HG03521 (cell line): ENCODE results near the gene SHISA7.

Source experiments
- ATAC-seq: cut with Tn5 transposase; IDR thresholded peaks from one replicate; pipeline ENCODE4 v1.9.1; 2021; ENCODE audit warnings: mild to moderate bottlenecking, moderate library complexity; ENCODE audit not compliant: unreplicated experiment

The SHISA7 gene

GRCh38 chr19:55391191-55391670 lies 51.9 kb downstream of the SHISA7 start:
- ATAC-seq = no peak

DNA sequence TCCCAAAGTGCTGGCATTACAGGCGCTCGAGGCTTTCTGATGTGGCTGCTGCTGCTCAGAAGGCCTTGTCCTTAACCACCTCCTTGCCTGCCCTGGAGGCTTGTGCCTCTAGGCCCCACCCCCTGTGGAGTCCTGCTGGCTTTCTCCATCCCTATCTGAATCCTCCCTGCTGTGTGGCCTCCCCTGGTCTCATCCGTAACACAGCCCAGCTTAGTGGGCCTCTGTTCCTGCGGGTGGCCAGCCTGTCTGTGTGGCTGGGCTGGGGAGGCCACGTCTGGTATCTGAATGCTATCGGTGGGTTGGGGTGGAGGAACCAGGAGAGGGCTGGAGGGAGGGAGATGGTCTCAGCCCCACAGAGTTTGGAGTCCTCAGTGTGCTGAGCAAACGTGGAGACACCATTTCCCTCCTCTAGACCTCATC lies 52.6 kb downstream of the SHISA7 start:
- no peak for ATAC-seq

- no peak for ATAC-seq
Measured at GRCh38 chr19:55389386-55390317, 53.4 kb downstream of the SHISA7 start.

- no peak for ATAC-seq
Measured at GRCh38 chr19:55387736-55388497, 55.2 kb downstream of the SHISA7 start.

GRCh38 chr19:55386493-55386971 lies 56.6 kb downstream of the SHISA7 start:
- no peak for ATAC-seq

DNA sequence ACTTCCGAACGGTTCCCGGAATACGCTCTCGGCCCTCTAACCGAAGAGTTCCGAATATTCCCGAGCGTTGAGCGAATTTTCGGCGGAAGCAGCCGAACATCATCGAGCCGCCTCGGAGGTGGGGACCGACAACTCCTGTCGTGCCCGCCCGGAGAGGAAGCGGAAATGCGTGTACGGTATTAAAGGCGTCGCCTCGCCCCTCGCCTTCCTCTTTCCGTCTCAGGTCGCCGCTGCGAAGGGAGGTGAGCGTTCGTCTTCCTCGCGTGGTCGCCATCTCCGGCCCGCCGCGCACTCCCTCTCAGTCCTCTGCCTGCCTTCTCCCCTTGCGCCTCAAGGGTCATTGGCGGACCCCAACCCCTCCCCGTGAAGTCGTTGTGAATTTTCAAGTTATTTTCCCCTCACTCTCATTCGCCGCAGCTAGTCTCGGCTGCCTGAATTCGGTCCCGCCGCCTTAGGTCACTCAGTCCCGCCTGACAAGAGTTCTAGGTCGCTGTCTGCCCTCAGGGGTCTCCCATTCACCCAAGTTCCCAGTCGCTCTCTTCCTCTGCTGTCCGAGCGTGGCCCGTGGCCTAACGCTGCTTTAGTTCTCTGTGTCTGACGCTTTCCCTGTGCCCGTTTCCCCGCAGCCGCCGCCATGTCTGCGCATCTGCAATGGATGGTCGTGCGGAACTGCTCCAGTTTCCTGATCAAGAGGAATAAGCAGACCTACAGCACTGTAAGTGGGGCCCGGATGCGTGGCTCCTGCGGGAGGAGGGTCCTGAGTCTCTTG lies 57.2 kb downstream of the SHISA7 start, which contains the start of gene RPL28:
RPL28 (plus strand) TSS at position 209 of the 769 bp plus-strand sequence; CDS start at position 635, 426 bp downstream.
- peak; percentile 77 for ATAC-seq

DNA sequence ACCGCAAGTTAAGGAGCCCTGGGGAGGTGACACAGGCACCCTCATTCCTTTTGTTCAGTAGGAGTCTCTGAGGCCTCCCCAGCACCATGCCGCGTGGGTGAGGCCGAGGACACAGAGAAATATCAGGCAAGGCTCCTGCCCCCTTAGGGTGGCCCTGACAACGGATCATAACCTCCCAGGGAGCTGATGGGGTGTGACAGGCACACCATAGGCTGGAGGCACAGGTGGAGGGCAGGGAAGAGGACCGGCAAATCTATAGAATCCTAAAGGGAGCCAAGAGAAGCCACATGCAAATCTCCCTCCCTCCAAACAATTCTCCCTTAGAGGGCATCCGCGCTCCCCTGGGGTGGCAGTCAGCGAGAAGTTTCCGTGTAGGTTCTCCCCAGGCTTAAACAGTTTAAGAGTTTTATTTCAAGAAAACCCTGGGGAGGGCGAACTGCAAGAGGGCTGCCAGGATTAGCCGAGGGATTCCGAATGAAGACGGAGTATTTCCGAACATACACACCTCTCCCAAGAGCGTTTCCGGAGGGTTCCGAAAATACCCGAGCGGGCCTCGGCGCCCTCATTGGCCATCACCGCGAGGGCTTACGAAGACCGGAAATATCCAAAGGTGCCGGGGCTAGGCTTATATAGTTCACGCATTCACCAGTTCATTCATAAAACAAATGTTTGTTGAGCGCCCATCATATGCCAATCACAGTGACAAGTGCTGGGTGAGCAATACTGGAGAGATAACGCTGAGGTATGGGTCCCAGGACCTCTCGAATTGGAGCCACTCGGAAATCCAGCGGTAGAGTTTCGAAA lies 58.0 kb downstream of the SHISA7 start:
- peak; percentile 40 for ATAC-seq

- no peak for ATAC-seq
Measured at GRCh38 chr19:55384131-55384919, 58.8 kb downstream of the SHISA7 start, which contains the start of gene TMEM238. Gene TMEM238 (minus strand): TSS chr19:55384292. CDS start chr19:55384259, 33 bp downstream.

DNA sequence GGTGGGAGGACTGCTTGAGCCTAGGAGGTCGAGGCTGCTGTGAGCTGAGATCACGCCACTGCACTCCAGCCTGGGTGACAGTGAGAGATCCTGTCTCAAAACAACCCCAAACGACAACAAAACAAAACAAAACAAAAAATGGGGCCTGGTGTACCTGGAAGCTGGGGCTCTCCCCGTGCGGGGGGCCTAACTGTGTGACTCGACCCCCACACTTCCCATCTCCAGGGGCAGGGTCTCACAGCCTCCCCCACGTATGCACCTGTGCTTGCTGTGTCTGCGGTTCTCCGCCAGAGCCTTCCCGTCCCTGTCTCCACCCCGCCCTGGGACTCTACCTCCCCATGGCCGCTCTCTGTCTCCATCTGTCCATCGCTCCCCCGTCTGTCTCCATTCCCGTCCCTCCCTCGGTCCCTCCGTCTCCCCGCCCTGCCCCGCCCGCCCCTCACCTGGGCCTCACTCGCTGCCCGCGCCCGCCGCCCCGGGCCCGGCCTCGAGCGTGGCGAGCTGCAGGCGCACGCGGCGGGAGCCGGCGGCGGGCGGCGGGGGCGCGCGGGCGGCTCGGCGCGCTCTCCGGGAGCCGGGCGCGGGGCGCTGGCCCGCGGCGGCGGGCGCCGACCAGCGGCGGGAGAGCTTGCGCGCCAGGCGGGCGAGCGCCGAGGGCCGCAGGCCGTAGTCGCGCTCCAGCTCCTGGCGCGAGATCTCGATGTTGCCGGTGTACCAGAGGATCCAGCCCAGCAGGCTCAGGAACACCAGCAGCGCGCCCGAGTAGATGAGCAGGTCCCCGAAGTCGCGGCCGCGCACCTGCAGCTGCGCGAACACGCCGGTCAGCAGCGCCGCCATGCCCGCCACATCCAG lies 59.6 kb downstream of the SHISA7 start:
- ATAC-seq = no peak

- no peak for ATAC-seq
Measured at GRCh38 chr19:55382522-55383054, 60.5 kb downstream of the SHISA7 start.

DNA sequence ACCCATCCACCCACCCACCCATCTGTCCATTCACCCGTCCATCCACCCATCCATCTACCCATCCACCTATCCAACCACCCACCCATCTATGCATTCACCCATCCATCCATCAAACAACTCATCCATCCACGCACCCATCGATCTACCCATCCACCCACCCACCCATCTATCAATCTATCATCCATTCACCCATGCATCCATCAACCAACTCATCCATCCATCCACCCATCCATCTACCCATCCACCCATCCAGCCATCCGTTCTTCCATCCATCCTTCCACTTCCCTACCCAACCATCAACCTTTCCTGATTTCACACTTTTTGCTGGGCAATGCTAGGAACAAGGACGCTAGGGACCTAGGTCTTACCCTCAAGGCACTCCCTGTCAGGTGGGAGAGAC lies 61.1 kb downstream of the SHISA7 start:
- ATAC-seq = no peak

- ATAC-seq = no peak
Measured at GRCh38 chr19:55379174-55379573, 63.9 kb downstream of the SHISA7 start.
